ENCODE results near the gene ATP5MG. TPM values are rescaled to one million over a fixed set of nuclear protein-coding genes. Genes with fewer than 3 reads are reported as not detected.

ATP5MG gene
- total RNA-seq, 1 donor: 31.1 TPM

DNA sequence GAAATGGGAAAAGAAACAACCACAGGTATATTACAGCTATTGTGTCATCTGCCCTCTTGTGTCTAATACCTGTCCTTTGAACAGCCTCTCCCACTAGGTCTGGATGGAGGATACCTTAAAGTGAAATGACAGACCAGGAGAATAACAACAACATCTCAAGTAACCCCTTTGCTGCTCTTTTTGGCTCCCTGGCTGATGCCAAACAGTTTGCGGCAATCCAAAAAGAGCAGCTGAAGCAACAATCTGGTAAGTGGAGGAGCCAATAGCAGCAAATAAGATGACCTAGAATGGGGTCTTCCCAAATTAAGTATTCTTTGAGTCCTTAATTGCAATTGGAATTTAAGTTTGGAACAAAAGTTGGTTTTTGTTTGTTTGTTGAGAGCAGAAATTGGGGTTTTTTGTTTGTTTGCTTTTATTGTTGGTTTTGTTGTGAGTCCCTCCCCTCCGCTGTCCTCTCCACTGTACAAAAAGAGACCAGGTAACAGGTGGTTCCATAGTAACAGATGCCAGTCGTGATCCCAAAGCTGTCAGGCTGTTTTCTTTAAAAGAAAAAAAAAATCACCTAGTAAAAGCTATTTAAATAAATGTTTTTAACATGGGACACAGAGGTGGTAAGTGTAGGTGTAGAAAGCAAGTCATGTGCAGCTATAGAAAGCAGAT lies 36.3 kb upstream of the ATP5MG start:
- H3K4me2 ChIP-seq (ENCODE audit: insufficient read depth, low read length): no peak overlapping the region
- H2AFZ ChIP-seq (ENCODE audit: low read length): no peak overlapping the region
- peaks cover 48% of the 10 kb centered on the region for H3K79me2 ChIP-seq (ENCODE audit: insufficient read depth, low read length)
- peaks cover 9% of the 10 kb centered on the region for H3K4me1 ChIP-seq (ENCODE audit: insufficient read depth, low read length)
- TF ChIP-seq, protein P1, sequence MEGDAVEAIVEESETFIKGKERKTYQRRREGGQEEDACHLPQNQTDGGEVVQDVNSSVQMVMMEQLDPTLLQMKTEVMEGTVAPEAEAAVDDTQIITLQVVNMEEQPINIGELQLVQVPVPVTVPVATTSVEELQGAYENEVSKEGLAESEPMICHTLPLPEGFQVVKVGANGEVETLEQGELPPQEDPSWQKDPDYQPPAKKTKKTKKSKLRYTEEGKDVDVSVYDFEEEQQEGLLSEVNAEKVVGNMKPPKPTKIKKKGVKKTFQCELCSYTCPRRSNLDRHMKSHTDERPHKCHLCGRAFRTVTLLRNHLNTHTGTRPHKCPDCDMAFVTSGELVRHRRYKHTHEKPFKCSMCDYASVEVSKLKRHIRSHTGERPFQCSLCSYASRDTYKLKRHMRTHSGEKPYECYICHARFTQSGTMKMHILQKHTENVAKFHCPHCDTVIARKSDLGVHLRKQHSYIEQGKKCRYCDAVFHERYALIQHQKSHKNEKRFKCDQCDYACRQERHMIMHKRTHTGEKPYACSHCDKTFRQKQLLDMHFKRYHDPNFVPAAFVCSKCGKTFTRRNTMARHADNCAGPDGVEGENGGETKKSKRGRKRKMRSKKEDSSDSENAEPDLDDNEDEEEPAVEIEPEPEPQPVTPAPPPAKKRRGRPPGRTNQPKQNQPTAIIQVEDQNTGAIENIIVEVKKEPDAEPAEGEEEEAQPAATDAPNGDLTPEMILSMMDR (IDR thresholded peaks at IDR 0.05; ENCODE audit: extremely low read depth, low read depth, low read length): no peak
- H3K27me3 ChIP-seq (ENCODE audit: insufficient read depth, low read length): no peaks in the 10 kb centered on the region
- peaks cover 30% of the 10 kb centered on the region for H3K36me3 ChIP-seq (ENCODE audit: insufficient read depth, low read length)
- H3K9me3 ChIP-seq (ENCODE audit: low read depth, low read length): no peaks in the 10 kb centered on the region
- no peak overlapping the region for H3K4me3 ChIP-seq (ENCODE audit: insufficient read depth, low read length)
- H3K27ac ChIP-seq (ENCODE audit: low read depth, low read length): no peak overlapping the region
- no peak for DNase-seq (ENCODE audit: insufficient read length, low spot score, missing footprints)
- peaks cover 4% of the 10 kb centered on the region for H4K20me1 ChIP-seq (ENCODE audit: insufficient read depth, low read length)

DNA sequence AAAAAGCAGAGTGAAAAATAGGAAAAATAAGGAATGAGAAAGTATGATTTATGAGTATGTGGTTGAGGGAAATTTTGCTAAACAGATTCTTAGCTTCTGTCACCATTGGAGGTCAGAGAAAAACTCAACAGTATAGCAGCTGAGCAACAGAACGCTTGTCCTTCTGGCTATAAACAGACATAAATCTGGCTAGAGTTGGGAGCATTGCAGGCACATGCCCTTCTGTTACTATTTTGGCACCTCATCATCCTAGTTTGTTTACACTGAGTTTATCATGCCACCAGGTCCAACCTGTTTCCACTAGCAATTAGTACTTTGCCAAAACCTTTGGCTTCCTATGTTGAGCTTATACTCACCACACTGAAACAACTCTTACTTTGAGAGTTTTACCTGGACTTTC lies 35.1 kb upstream of the ATP5MG start:
- H3K27me3 ChIP-seq (ENCODE audit: insufficient read depth, low read length): no peaks in the 10 kb centered on the region
- no peak overlapping the region for H2AFZ ChIP-seq (ENCODE audit: low read length)
- no peak overlapping the region for H3K4me2 ChIP-seq (ENCODE audit: insufficient read depth, low read length)
- TF ChIP-seq, protein P1 (IDR thresholded peaks at IDR 0.05; ENCODE audit: extremely low read depth, low read depth, low read length): no peak
- no peak for DNase-seq (ENCODE audit: insufficient read length, low spot score, missing footprints)
- H3K79me2 ChIP-seq (ENCODE audit: insufficient read depth, low read length): peaks cover 36% of the 10 kb centered on the region
- no peaks in the 10 kb centered on the region for H3K9me3 ChIP-seq (ENCODE audit: low read depth, low read length)
- no peaks in the 10 kb centered on the region for H3K4me1 ChIP-seq (ENCODE audit: insufficient read depth, low read length)
- peaks cover 41% of the 10 kb centered on the region for H3K36me3 ChIP-seq (ENCODE audit: insufficient read depth, low read length)
- H4K20me1 ChIP-seq (ENCODE audit: insufficient read depth, low read length): peaks cover 4% of the 10 kb centered on the region
- no peak overlapping the region for H3K27ac ChIP-seq (ENCODE audit: low read depth, low read length)
- H3K4me3 ChIP-seq (ENCODE audit: insufficient read depth, low read length): no peak overlapping the region

DNA sequence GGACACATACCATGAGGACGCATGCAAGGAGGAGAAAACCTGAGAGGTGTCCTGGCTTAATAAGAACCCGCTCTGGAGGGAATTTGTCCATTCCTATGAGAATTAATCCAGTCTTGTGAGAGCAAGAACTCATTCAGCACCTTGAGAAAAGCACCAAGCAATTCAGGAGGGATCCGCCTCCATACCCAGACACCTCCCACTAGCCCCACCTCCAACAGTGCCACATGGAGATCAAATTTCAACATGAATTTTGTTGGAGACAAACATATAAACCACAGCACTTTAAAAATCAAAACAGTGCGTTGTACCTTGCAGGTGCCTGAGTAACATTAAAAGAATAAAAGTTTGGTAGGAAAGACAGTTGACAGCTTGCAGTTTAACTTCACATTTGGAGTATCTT lies 30.6 kb upstream of the ATP5MG start:
- TF ChIP-seq, protein P1 (IDR thresholded peaks at IDR 0.05; ENCODE audit: extremely low read depth, low read depth, low read length): no peak
- H2AFZ ChIP-seq (ENCODE audit: low read length): no peak overlapping the region
- no peaks in the 10 kb centered on the region for H3K9me3 ChIP-seq (ENCODE audit: low read depth, low read length)
- no peak for DNase-seq (ENCODE audit: insufficient read length, low spot score, missing footprints)
- peaks cover 61% of the 10 kb centered on the region for H3K36me3 ChIP-seq (ENCODE audit: insufficient read depth, low read length)
- H3K27ac ChIP-seq (ENCODE audit: low read depth, low read length): no peak overlapping the region
- H3K79me2 ChIP-seq (ENCODE audit: insufficient read depth, low read length): no peaks in the 10 kb centered on the region
- no peak overlapping the region for H3K4me2 ChIP-seq (ENCODE audit: insufficient read depth, low read length)
- no peaks in the 10 kb centered on the region for H4K20me1 ChIP-seq (ENCODE audit: insufficient read depth, low read length)
- no peaks in the 10 kb centered on the region for H3K4me1 ChIP-seq (ENCODE audit: insufficient read depth, low read length)
- no peak overlapping the region for H3K4me3 ChIP-seq (ENCODE audit: insufficient read depth, low read length)
- no peaks in the 10 kb centered on the region for H3K27me3 ChIP-seq (ENCODE audit: insufficient read depth, low read length)

DNA sequence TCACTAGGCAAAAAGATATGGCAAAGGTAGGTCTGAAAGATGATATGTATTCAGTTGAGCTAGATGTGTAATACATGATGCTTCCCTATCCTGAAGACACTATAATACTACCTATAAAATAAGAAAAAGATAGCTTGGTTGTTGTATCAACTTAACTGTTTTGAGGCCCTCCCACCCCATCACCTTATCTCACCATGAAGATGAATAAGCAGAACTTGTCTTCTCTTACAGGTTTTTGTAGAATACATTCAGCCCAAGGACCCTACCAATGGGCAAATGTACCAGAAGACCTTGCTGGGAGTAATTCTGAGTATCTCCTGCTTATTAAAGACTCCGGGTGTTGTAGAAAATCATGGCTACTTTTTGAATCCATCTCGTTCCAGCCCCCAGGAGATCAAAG lies 28.1 kb upstream of the ATP5MG start:
- TF ChIP-seq, protein P1 (IDR thresholded peaks at IDR 0.05; ENCODE audit: extremely low read depth, low read depth, low read length): no peak
- Histone ChIP-seq H3K4me2 (ENCODE audit: insufficient read depth, low read length) (no peak overlapping the region), H3K36me3 (ENCODE audit: insufficient read depth, low read length) (peaks cover 62% of the 10 kb centered on the region), H3K4me1 (ENCODE audit: insufficient read depth, low read length) (no peaks in the 10 kb centered on the region), H3K27ac (ENCODE audit: low read depth, low read length) (no peak overlapping the region), H3K27me3 (ENCODE audit: insufficient read depth, low read length) (no peaks in the 10 kb centered on the region), H3K79me2 (ENCODE audit: insufficient read depth, low read length) (no peaks in the 10 kb centered on the region), H3K4me3 (ENCODE audit: insufficient read depth, low read length) (no peak overlapping the region), H4K20me1 (ENCODE audit: insufficient read depth, low read length) (no peaks in the 10 kb centered on the region), H2AFZ (ENCODE audit: low read length) (no peak overlapping the region), H3K9me3 (ENCODE audit: low read depth, low read length) (no peaks in the 10 kb centered on the region)
- DNase-seq (ENCODE audit: insufficient read length, low spot score, missing footprints): no peak
